NB4 (cell line): ENCODE measurements around the gene HDAC4.

Experiments used
- MYC ChIP-seq: IDR thresholded peaks from 2 replicates; pipeline ENCODE4 v1.6.1; 2011; ENCODE audit warnings: low read depth, low read length
- POLR2A ChIP-seq: IDR thresholded peaks from 2 replicates; pipeline ENCODE4 v1.6.1; 2011; ENCODE audit warnings: mild to moderate bottlenecking; ENCODE audit not compliant: insufficient read length; ENCODE audit errors: extremely low read depth
- TF ChIP-seq, protein P1 (sequence below): IDR thresholded peaks from 2 replicates; pipeline ENCODE4 v1.6.1; 2011; ENCODE audit warnings: low read depth, low read length
- TF ChIP-seq, protein P2 (sequence below): IDR thresholded peaks from one replicate; pipeline ENCODE4 v1.5.1; 2012; ENCODE audit warnings: low read depth, low read length

DNA sequence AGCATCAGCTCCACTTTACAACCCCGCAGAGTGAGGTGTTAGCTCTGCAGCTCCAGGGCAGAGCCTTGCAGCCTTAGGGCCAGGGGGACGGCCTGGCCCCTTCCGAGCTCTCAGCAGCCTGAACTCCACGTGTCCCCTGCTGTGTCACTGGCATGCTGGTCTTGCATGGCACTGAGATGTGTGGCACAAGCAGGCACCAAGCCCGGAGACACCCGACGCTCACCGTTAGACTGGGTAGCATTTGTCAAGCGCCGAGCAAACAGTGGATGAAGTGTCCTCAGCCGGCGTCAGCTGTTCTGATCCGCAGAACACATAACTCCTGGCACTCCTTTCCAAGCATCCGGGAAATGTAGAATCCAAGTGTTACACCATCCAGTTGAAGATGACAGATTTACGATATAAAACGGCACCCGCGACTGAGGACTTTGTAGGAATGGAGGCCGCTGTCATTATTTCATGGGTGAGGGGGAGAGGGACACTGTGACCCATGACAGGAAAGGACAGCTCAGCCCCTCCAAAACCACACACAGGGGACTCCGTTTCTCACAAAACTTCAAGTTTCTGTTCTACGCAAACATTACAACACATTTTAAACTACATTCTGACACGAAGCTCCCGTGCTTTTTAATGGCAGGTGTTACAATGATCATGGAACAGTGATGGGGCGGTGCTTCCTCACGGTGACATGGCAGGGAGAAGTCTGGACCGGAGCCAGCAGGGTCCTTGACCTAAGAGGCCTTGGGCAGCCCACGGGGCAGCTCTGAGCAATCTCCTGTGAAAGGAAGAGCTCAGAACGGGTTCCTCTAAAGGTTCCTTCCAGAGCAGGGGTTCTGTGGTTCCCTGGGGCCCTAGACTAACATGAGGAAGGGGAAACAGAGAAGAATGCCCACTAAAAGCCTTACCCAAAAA lies 89.4 kb downstream of the HDAC4 start:
- TF ChIP-seq, protein P1, sequence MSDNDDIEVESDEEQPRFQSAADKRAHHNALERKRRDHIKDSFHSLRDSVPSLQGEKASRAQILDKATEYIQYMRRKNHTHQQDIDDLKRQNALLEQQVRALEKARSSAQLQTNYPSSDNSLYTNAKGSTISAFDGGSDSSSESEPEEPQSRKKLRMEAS: no peak
- TF ChIP-seq, protein P2, sequence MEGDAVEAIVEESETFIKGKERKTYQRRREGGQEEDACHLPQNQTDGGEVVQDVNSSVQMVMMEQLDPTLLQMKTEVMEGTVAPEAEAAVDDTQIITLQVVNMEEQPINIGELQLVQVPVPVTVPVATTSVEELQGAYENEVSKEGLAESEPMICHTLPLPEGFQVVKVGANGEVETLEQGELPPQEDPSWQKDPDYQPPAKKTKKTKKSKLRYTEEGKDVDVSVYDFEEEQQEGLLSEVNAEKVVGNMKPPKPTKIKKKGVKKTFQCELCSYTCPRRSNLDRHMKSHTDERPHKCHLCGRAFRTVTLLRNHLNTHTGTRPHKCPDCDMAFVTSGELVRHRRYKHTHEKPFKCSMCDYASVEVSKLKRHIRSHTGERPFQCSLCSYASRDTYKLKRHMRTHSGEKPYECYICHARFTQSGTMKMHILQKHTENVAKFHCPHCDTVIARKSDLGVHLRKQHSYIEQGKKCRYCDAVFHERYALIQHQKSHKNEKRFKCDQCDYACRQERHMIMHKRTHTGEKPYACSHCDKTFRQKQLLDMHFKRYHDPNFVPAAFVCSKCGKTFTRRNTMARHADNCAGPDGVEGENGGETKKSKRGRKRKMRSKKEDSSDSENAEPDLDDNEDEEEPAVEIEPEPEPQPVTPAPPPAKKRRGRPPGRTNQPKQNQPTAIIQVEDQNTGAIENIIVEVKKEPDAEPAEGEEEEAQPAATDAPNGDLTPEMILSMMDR: no peak
- no peak for TF ChIP-seq POLR2A
- TF ChIP-seq MYC: no peak
